GM10266 (cell line): ENCODE results near the gene PORCN.

ENCODE experiments used
- DNase-seq: peaks from one replicate; pipeline ENCODE4 v3.0.0; 2012; ENCODE audit errors: extremely low spot score
- TF ChIP-seq, protein P1 (sequence below): IDR thresholded peaks from 2 replicates; pipeline ENCODE4 v1.5.1; 2012; ENCODE audit warnings: mild to moderate bottlenecking, low read depth; ENCODE audit not compliant: control insufficient read depth, insufficient read depth; ENCODE audit errors: missing control alignments

The PORCN gene

DNA sequence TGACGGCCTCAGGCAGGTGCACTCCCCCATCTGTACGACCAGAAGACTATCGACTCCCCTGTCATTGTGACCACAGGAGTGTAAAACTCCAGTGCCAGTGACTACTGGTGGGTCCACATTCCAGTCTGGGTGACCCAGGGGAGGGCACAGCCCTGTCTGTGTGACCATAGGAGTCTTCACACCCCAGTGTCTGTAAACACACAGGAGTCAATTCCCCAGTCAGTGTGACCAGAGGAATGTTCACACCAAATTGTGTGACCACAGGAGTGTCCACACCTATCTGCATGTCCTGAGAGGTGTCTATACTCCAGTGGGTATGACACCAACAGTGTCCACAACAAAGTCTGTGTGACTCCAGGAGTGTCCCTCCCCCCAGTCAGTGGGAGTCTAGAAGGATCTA lies 20.8 kb upstream of the PORCN start:
- TF ChIP-seq, protein P1, sequence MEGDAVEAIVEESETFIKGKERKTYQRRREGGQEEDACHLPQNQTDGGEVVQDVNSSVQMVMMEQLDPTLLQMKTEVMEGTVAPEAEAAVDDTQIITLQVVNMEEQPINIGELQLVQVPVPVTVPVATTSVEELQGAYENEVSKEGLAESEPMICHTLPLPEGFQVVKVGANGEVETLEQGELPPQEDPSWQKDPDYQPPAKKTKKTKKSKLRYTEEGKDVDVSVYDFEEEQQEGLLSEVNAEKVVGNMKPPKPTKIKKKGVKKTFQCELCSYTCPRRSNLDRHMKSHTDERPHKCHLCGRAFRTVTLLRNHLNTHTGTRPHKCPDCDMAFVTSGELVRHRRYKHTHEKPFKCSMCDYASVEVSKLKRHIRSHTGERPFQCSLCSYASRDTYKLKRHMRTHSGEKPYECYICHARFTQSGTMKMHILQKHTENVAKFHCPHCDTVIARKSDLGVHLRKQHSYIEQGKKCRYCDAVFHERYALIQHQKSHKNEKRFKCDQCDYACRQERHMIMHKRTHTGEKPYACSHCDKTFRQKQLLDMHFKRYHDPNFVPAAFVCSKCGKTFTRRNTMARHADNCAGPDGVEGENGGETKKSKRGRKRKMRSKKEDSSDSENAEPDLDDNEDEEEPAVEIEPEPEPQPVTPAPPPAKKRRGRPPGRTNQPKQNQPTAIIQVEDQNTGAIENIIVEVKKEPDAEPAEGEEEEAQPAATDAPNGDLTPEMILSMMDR: no peak
- DNase-seq: no peak

DNA sequence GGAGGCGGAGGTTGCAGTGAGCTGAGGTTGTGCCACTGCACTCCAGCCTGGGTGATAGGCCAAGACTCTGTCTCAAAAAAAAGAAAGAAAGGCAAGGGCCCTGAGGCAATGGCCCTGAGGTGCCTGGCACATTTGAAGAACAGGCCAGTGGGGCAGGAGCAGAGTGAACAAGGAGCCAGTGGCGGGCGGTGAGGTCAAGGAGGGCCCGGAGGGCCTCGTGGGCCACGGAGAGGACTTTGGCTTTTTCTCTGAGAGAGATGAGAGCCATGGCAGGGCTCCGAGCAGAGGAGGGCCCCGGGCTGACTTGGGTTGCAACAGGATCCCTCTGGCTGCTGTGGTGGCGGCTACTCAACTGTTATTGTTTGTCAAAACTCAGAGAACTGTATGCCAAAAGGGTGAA lies 19.5 kb upstream of the PORCN start:
- TF ChIP-seq, protein P1: no peak
- no peak for DNase-seq

DNA sequence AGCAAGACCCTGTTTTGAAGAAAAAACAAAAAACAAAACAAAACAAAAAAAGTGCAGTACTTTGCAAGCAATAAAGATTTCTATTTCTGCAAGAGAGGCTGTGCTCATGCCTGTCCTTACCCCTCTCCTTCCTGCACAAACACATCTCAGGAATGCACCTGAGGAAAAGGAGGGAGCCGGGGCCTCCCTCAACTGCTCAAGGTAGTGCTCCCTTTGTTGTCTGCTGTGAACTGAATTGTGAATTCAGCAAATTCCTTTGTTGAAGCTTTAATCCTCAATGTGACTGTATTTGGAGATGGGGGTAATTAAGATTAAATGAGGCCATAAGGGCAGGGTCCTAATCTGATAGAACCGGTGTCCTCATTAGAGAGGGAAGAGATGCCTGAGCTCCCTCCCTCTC lies 18.9 kb upstream of the PORCN start:
- TF ChIP-seq, protein P1: no peak

DNA sequence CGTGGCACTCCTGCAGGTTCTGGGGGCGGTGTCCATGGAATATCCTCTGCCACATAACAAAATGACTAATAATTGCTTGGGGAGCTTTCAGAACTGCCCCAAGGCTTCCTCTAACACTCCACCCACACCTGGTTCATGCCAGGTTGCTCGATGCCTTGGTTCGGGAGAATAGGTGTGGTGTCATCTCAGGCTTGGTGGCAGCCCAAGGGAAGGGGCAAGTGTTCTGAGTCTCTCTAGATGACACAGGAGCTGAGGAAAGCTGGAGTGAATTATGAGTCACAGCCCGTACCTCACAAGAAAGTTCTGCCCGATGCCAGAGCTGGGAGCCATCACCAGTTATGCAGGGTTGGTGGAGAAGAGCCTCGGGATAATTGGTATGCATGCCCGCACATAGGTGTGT lies 18.1 kb upstream of the PORCN start:
- no peak for DNase-seq
- TF ChIP-seq, protein P1: no peak

More for the DNA sequence above, 18.9 kb upstream of the PORCN start:
- DNase-seq: no peak

DNA sequence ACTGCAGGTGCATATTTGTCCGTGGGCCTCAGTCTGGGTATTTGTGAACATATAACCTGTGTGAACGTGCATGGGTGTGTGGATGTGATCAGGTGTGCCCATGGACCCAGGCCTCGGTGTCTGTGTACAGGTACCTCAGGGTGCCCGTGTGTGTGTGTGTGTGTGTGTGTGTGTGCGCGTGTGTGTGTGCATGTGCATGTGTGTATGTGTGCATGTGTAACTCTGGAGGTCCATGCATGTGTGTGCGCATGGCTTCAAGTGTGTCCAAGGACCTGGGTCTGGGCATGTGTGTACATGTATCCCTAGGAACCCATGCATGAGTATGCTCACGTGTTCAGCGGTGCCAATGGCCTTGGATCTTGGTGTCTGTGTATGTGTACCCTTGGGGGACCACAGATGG lies 17.0 kb upstream of the PORCN start:
- TF ChIP-seq, protein P1: no peak
- DNase-seq: no peak

DNA sequence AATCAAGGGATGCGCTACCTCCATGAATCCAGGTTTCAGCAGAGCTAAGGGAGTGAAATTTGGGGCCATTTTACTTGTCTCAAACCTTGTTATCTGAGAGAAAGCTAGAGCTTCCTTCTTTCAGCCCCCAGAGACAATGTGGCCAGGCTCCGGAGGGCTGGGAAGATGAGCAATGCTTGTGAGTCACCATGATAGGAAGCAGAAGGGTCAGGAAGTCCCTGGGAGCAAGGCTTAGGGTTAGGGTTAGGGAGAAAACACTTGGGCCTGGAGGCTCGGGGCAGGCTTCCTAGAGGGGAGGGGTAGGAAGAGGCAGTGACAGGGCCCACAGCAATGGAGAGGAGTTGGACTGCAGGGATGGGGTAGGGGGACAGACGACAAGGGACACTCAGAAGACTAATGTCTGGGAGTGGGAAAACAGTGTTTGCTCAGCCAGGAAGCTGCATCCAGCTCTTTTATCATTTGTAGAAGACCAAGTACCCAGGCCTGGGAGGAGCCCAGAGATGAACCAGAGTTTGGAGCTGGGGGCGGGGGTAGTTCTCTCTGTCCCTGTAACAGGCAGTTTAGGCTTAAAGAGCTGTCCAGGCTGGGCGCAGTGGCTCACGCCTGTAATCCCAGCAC lies 16.4 kb upstream of the PORCN start:
- TF ChIP-seq, protein P1: no peak
- no peak for DNase-seq

DNA sequence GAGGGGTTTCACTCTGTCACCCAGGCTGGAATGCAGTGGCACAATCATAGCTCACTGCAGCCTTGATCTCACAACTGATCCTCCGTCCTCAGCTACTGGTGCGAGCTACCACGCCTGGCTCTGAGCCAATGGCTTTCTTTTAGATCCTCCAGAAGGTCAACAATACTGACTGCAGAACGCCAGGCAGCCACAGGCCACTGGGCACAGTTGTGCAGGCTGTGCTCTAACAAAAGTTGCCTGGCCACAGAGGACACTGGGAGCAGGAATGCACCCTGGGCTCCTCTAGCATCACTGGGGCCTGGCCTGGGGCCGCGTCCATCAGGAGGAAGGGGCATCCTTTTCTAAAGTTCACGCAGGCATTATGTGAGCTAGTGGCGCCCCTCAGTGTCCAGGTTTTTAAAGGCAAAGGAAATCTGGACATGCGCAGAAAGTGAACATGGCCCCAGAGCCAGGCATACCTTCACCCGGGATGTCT lies 14.9 kb upstream of the PORCN start:
- no peak for DNase-seq
- TF ChIP-seq, protein P1: no peak
